ENCODE measurements around the gene GTF2H4. TPM values are rescaled to one million over a fixed set of nuclear protein-coding genes. Genes with fewer than 3 reads are reported as not detected.
A peak's percentile ranks its signal among the peaks of the same experiment; 100 is the strongest.

Gene GTF2H4
- total RNA-seq, 1 donor = 10.9 TPM

DNA sequence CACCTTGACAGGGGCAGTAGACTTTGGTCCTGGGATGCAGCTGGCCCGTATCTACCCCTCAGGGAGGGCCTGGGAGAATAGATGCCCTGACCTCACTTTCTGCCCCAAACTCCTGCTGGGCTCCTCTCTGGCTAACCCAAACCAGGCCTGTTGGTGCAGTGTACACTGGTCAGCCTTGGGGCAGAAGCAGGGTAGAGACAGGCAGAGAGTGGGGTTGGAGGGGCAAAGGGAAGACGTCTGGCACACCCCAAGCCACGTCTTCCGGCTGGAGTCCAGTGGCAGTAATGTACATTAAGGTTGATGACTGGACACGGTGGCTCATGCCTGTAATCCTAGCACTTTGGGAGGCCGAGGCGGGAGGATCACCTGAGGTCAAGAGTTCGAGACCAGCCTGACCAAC lies 14.3 kb upstream of the GTF2H4 start:
- no peak overlapping the region for H3K27ac ChIP-seq (ENCODE audit: low read depth, low read length)
- no peaks in the 10 kb centered on the region for H3K27me3 ChIP-seq (ENCODE audit: insufficient read depth, low read length)
- peaks cover 5% of the 10 kb centered on the region for H4K20me1 ChIP-seq (ENCODE audit: insufficient read depth, low read length)
- H3K4me3 ChIP-seq (ENCODE audit: insufficient read depth, low read length) = no peak overlapping the region
- no peak for TF ChIP-seq CTCF (IDR thresholded peaks at IDR 0.05; ENCODE audit: extremely low read depth, low read depth, low read length)
- no peak overlapping the region for H2AFZ ChIP-seq (ENCODE audit: low read length)
- peak; percentile 46 for DNase-seq (ENCODE audit: insufficient read length, low spot score, missing footprints)
- H3K79me2 ChIP-seq (ENCODE audit: insufficient read depth, low read length) = peaks cover 2% of the 10 kb centered on the region
- peaks cover 3% of the 10 kb centered on the region for H3K4me1 ChIP-seq (ENCODE audit: insufficient read depth, low read length)
- H3K4me2 ChIP-seq (ENCODE audit: insufficient read depth, low read length) = no peak overlapping the region
- H3K9me3 ChIP-seq (ENCODE audit: low read depth, low read length) = no peaks in the 10 kb centered on the region
- peaks cover 18% of the 10 kb centered on the region for H3K36me3 ChIP-seq (ENCODE audit: insufficient read depth, low read length)

DNA sequence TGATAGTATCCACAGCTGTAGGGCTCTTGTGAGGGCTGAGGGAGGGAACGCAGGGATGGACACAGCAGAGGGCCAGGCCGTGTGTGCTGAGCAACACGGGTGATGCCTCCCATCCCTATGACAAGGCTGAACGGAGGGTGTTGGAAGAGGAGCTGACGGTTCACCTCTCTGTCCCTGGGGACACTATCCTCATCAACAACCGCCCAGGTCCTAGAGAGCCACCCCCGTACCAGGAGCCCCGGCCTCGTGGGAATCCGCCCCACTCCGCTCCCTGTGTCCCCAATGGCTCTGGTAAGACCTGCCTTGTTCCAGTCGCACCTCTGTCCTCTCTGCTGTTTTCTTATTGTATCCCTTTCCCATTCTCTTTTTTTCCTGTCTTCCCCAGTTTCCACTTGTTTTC lies 13.6 kb upstream of the GTF2H4 start:
- H2AFZ ChIP-seq (ENCODE audit: low read length) = no peak overlapping the region
- H3K27me3 ChIP-seq (ENCODE audit: insufficient read depth, low read length) = no peaks in the 10 kb centered on the region
- peaks cover 22% of the 10 kb centered on the region for H3K36me3 ChIP-seq (ENCODE audit: insufficient read depth, low read length)
- no peaks in the 10 kb centered on the region for H4K20me1 ChIP-seq (ENCODE audit: insufficient read depth, low read length)
- H3K9me3 ChIP-seq (ENCODE audit: low read depth, low read length) = no peaks in the 10 kb centered on the region
- H3K27ac ChIP-seq (ENCODE audit: low read depth, low read length) = no peak overlapping the region
- H3K4me1 ChIP-seq (ENCODE audit: insufficient read depth, low read length) = no peaks in the 10 kb centered on the region
- TF ChIP-seq CTCF (IDR thresholded peaks at IDR 0.05; ENCODE audit: extremely low read depth, low read depth, low read length) = no peak
- no peaks in the 10 kb centered on the region for H3K79me2 ChIP-seq (ENCODE audit: insufficient read depth, low read length)
- H3K4me3 ChIP-seq (ENCODE audit: insufficient read depth, low read length) = no peak overlapping the region
- peak; percentile 43 for DNase-seq (ENCODE audit: insufficient read length, low spot score, missing footprints)
- no peak overlapping the region for H3K4me2 ChIP-seq (ENCODE audit: insufficient read depth, low read length)

- DNase-seq (ENCODE audit: insufficient read length, low spot score, missing footprints) = peak; percentile 5
- Histone ChIP-seq H3K36me3 (ENCODE audit: insufficient read depth, low read length) (peaks cover 24% of the 10 kb centered on the region), H2AFZ (ENCODE audit: low read length) (no peak overlapping the region), H3K4me2 (ENCODE audit: insufficient read depth, low read length) (no peak overlapping the region), H4K20me1 (ENCODE audit: insufficient read depth, low read length) (no peaks in the 10 kb centered on the region), H3K4me1 (ENCODE audit: insufficient read depth, low read length) (no peaks in the 10 kb centered on the region), H3K4me3 (ENCODE audit: insufficient read depth, low read length) (no peak overlapping the region), H3K27me3 (ENCODE audit: insufficient read depth, low read length) (no peaks in the 10 kb centered on the region), H3K27ac (ENCODE audit: low read depth, low read length) (no peak overlapping the region), H3K9me3 (ENCODE audit: low read depth, low read length) (no peaks in the 10 kb centered on the region), H3K79me2 (ENCODE audit: insufficient read depth, low read length) (no peaks in the 10 kb centered on the region)
- no peak for TF ChIP-seq CTCF (IDR thresholded peaks at IDR 0.05; ENCODE audit: extremely low read depth, low read depth, low read length)
Measured at GRCh38 chr6:30894935-30895334, 13.1 kb upstream of the GTF2H4 start.

DNA sequence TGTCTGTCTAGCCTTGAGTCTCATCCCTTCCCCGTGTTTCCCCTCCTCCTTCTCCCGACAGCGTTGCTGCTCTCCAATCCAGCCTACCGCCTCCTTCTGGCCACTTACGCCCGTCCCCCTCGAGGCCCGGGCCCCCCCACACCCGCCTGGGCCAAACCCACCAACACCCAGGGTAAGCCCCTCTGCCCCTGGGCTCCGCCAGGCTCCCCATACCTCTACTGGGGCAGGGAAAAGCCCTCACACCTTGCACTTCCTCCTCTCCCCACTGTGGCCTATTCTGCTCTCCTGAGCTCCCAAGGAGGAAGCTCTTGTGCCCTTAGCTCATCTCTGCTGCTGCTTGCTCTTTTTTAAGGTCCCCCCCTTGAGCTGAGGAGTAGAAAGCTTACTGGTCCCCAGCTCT lies 12.7 kb upstream of the GTF2H4 start:
- peaks cover 24% of the 10 kb centered on the region for H3K36me3 ChIP-seq (ENCODE audit: insufficient read depth, low read length)
- H3K79me2 ChIP-seq (ENCODE audit: insufficient read depth, low read length) = no peaks in the 10 kb centered on the region

More for the DNA sequence above, 12.7 kb upstream of the GTF2H4 start:
- no peak overlapping the region for H2AFZ ChIP-seq (ENCODE audit: low read length)
- H3K27ac ChIP-seq (ENCODE audit: low read depth, low read length) = no peak overlapping the region
- H3K4me3 ChIP-seq (ENCODE audit: insufficient read depth, low read length) = no peak overlapping the region
- H3K27me3 ChIP-seq (ENCODE audit: insufficient read depth, low read length) = no peaks in the 10 kb centered on the region
- no peak overlapping the region for H3K4me2 ChIP-seq (ENCODE audit: insufficient read depth, low read length)
- TF ChIP-seq CTCF (IDR thresholded peaks at IDR 0.05; ENCODE audit: extremely low read depth, low read depth, low read length) = no peak
- no peaks in the 10 kb centered on the region for H3K9me3 ChIP-seq (ENCODE audit: low read depth, low read length)
- H4K20me1 ChIP-seq (ENCODE audit: insufficient read depth, low read length) = no peaks in the 10 kb centered on the region
- peak; percentile 41 for DNase-seq (ENCODE audit: insufficient read length, low spot score, missing footprints)
- H3K4me1 ChIP-seq (ENCODE audit: insufficient read depth, low read length) = no peaks in the 10 kb centered on the region
